ENCODE measurements around the gene PRRC2A.
A peak's percentile ranks its signal among the peaks of the same experiment; 100 is the strongest.

Gene PRRC2A

DNA sequence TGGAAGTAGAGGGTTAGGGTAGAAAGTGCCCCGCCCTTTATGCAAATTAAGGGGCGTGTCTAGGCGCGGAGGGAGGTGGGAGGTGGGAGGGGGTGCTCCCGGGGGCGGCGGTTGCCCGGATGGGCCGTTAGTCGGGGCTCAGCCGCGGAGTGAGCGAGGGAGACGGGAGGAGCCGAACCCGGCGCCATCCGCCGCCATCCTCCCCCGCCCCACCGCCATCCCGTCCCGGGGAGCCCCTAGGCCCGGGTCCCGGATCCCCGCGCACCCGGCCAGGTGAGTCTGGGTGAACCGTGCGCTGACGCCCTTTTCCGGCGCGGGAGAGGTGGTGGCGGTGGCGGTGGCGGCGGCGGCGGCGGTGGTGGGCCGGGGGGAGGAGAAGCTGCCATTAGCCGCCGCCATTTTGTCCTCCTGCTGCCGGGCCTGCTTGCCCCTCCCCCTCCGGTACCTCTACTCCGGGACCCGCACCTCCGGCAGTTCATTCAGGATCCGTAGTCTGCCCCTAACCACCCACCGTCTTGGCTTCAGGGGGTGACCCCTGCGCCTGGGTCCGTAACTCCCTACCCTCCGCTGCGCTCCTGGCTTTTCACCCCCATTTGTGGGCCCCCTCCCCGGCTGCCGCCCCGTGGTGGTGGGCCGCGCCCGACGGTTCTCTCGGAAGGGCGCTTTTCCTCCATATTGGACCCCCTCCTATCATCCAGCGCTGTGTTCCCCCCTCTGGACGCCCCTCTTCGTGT lies at the start of gene PRRC2A:
Gene PRRC2A, plus strand, starts transcription at position 130 of the 734 bp plus-strand sequence. CDS start 2,075 bp downstream, outside the sequence.
- DNase-seq = peak in 2 of 3 donors; percentile 66 to 97

DNA sequence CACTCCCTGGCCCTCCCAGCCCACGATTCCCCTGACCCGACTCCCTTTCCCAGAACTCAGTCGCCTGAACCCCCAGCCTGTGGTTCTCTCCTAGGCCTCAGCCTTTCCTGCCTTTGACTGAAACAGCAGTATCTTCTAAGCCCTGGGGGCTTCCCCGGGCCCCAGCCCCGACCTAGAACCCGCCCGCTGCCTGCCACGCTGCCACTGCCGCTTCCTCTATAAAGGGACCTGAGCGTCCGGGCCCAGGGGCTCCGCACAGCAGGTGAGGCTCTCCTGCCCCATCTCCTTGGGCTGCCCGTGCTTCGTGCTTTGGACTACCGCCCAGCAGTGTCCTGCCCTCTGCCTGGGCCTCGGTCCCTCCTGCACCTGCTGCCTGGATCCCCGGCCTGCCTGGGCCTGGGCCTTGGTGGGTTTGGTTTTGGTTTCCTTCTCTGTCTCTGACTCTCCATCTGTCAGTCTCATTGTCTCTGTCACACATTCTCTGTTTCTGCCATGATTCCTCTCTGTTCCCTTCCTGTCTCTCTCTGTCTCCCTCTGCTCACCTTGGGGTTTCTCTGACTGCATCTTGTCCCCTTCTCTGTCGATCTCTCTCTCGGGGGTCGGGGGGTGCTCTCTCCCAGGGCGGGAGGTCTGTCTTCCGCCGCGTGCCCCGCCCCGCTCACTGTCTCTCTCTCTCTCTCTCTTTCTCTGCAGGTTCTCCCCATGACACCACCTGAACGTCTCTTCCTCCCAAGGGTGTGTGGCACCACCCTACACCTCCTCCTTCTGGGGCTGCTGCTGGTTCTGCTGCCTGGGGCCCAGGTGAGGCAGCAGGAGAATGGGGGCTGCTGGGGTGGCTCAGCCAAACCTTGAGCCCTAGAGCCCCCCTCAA lies 48.2 kb upstream of the PRRC2A start, which contains the start of gene LTA:
Gene LTA, plus strand, starts transcription at position 249 of the 871 bp plus-strand sequence. Its CDS starts 454 bp downstream, at position 703.
- no peak for DNase-seq

DNA sequence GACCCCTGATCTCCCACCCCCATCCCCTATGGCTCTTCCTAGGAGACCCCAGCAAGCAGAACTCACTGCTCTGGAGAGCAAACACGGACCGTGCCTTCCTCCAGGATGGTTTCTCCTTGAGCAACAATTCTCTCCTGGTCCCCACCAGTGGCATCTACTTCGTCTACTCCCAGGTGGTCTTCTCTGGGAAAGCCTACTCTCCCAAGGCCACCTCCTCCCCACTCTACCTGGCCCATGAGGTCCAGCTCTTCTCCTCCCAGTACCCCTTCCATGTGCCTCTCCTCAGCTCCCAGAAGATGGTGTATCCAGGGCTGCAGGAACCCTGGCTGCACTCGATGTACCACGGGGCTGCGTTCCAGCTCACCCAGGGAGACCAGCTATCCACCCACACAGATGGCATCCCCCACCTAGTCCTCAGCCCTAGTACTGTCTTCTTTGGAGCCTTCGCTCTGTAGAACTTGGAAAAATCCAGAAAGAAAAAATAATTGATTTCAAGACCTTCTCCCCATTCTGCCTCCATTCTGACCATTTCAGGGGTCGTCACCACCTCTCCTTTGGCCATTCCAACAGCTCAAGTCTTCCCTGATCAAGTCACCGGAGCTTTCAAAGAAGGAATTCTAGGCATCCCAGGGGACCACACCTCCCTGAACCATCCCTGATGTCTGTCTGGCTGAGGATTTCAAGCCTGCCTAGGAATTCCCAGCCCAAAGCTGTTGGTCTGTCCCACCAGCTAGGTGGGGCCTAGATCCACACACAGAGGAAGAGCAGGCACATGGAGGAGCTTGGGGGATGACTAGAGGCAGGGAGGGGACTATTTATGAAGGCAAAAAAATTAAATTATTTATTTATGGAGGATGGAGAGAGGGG lies 47.0 kb upstream of the PRRC2A start:
- no peak for DNase-seq

DNA sequence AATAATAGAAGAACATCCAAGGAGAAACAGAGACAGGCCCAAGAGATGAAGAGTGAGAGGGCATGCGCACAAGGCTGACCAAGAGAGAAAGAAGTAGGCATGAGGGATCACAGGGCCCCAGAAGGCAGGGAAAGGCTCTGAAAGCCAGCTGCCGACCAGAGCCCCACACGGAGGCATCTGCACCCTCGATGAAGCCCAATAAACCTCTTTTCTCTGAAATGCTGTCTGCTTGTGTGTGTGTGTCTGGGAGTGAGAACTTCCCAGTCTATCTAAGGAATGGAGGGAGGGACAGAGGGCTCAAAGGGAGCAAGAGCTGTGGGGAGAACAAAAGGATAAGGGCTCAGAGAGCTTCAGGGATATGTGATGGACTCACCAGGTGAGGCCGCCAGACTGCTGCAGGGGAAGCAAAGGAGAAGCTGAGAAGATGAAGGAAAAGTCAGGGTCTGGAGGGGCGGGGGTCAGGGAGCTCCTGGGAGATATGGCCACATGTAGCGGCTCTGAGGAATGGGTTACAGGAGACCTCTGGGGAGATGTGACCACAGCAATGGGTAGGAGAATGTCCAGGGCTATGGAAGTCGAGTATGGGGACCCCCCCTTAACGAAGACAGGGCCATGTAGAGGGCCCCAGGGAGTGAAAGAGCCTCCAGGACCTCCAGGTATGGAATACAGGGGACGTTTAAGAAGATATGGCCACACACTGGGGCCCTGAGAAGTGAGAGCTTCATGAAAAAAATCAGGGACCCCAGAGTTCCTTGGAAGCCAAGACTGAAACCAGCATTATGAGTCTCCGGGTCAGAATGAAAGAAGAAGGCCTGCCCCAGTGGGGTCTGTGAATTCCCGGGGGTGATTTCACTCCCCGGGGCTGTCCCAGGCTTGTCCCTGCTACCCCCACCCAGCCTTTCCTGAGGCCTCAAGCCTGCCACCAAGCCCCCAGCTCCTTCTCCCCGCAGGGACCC lies 46.1 kb upstream of the PRRC2A start:
- DNase-seq = peak; percentile 67 to 83 (median 82)

DNA sequence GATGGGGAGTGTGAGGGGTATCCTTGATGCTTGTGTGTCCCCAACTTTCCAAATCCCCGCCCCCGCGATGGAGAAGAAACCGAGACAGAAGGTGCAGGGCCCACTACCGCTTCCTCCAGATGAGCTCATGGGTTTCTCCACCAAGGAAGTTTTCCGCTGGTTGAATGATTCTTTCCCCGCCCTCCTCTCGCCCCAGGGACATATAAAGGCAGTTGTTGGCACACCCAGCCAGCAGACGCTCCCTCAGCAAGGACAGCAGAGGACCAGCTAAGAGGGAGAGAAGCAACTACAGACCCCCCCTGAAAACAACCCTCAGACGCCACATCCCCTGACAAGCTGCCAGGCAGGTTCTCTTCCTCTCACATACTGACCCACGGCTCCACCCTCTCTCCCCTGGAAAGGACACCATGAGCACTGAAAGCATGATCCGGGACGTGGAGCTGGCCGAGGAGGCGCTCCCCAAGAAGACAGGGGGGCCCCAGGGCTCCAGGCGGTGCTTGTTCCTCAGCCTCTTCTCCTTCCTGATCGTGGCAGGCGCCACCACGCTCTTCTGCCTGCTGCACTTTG lies 45.1 kb upstream of the PRRC2A start, which contains the start of gene TNF:
Gene TNF, plus strand, starts transcription at position 231 of the 567 bp plus-strand sequence. Its CDS starts 177 bp downstream, at position 408.
- peak; percentile 97 to 99 (median 98) for DNase-seq

DNA sequence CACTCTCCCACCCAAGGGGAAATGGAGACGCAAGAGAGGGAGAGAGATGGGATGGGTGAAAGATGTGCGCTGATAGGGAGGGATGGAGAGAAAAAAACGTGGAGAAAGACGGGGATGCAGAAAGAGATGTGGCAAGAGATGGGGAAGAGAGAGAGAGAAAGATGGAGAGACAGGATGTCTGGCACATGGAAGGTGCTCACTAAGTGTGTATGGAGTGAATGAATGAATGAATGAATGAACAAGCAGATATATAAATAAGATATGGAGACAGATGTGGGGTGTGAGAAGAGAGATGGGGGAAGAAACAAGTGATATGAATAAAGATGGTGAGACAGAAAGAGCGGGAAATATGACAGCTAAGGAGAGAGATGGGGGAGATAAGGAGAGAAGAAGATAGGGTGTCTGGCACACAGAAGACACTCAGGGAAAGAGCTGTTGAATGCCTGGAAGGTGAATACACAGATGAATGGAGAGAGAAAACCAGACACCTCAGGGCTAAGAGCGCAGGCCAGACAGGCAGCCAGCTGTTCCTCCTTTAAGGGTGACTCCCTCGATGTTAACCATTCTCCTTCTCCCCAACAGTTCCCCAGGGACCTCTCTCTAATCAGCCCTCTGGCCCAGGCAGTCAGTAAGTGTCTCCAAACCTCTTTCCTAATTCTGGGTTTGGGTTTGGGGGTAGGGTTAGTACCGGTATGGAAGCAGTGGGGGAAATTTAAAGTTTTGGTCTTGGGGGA lies 44.4 kb upstream of the PRRC2A start:
- DNase-seq = peak; percentile 78 to 92 (median 79)

DNA sequence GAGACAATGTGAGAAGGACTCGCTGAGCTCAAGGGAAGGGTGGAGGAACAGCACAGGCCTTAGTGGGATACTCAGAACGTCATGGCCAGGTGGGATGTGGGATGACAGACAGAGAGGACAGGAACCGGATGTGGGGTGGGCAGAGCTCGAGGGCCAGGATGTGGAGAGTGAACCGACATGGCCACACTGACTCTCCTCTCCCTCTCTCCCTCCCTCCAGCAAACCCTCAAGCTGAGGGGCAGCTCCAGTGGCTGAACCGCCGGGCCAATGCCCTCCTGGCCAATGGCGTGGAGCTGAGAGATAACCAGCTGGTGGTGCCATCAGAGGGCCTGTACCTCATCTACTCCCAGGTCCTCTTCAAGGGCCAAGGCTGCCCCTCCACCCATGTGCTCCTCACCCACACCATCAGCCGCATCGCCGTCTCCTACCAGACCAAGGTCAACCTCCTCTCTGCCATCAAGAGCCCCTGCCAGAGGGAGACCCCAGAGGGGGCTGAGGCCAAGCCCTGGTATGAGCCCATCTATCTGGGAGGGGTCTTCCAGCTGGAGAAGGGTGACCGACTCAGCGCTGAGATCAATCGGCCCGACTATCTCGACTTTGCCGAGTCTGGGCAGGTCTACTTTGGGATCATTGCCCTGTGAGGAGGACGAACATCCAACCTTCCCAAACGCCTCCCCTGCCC lies 43.5 kb upstream of the PRRC2A start:
- peak; percentile 87 to 97 (median 93) for DNase-seq

DNA sequence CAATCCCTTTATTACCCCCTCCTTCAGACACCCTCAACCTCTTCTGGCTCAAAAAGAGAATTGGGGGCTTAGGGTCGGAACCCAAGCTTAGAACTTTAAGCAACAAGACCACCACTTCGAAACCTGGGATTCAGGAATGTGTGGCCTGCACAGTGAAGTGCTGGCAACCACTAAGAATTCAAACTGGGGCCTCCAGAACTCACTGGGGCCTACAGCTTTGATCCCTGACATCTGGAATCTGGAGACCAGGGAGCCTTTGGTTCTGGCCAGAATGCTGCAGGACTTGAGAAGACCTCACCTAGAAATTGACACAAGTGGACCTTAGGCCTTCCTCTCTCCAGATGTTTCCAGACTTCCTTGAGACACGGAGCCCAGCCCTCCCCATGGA lies 42.9 kb upstream of the PRRC2A start:
- peak in 2 of 3 donors; percentile 75 to 95 for DNase-seq

DNA sequence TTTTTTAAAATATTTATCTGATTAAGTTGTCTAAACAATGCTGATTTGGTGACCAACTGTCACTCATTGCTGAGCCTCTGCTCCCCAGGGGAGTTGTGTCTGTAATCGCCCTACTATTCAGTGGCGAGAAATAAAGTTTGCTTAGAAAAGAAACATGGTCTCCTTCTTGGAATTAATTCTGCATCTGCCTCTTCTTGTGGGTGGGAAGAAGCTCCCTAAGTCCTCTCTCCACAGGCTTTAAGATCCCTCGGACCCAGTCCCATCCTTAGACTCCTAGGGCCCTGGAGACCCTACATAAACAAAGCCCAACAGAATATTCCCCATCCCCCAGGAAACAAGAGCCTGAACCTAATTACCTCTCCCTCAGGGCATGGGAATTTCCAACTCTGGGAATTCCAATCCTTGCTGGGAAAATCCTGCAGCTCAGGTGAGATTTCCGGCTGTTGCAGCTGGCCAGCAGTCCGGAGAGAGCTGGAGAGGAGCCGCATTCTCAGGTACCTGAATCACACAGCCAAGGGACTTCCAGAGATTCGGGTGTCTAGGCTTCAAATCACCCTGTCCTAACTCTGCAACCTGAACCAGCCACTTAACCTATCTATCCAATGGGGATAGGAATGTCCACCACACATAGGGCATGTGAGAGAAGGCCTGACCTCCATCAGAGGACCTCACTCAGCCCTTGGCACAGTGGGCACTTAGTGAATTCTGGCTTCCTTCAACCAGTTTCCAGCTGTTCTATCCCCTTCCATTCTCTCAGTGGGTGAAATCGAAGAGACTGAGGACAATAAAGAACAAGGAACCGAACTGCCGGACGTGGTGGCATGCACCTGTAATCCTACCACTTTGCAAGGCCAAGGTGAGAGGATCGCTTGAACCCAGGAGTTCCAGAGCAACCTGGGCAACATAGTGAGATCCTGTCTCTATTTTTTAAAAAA lies 42.1 kb upstream of the PRRC2A start:
- peak; percentile 75 to 89 (median 82) for DNase-seq

DNA sequence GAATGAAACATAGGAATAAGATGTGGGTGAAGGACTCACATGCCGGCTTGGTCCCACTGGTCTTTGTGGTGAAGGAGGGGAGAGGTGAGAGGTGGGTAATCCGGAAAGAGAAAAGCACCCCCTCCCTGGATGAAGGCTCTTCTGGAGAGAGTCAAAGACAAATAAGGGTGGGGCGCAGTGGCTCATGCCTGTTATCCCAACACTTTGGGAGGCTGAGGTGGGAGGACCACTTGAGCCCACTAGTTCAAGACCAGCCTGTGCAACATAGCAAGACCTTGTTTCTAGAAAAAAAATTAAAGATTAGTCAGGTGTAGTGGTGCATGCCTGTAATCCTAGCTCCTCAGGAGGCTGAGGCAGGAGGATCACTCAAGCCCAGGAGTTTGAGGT lies 41.4 kb upstream of the PRRC2A start:
- DNase-seq = peak in 2 of 3 donors; percentile 68

DNA sequence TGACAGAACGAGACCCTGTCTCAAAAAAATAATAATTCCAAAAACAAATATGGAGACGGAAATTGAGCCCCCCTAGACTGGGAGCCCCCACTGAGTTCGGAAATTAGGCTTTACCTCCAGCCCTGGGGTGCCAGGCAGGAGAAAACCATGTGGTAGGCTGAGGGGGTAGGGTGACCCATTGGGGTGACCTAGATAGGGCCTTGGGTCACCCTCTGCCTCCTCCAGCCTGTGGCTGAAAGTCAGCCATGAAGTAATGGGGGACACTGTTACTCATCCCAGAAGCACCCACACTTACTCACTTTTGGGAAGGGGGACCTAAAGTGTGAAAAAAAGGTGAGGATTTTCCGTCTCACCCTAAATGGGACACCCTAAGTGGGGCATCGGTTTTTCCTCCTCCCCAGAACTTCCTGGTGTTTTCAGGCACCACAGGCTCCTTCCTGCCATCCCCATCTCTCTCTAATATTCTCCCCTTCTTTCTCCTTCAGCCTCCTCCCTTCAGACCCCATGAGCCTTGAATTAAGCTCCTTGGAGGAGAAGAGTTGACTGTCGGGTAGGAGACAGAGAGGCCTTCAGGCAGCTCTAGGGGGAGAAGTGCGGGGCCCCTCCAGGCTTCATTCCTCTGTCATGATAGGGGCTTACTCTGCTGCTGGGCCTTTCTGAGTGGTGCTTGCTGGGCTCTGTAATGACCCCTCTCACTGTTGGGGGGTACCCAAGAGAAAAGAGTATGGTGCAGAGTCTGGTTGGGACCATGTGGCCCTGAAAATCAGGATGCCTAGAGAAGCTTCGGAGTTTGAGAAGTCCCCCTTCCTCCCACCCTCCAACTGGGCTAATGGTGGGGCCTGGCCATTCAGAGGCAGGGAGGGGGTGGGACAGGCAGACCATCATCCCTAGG lies 40.7 kb upstream of the PRRC2A start:
- DNase-seq = peak; percentile 50 to 69 (median 62)

DNA sequence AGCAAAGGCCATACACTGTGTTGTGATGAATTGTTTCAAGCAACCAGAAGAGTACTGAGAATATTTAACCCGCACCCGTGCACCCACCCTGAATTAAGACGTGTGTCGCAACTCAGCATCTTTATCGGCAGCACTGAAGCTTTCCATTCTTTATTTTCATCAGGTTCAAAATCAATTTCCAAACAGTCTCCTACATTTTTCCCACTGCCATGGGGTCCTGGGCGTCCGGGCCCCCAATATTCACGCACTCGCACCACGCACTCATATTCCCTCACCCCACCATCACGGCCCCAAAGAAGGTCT lies 40.1 kb upstream of the PRRC2A start:
- peak in 1 of 3 donors; percentile 52 for DNase-seq

DNA sequence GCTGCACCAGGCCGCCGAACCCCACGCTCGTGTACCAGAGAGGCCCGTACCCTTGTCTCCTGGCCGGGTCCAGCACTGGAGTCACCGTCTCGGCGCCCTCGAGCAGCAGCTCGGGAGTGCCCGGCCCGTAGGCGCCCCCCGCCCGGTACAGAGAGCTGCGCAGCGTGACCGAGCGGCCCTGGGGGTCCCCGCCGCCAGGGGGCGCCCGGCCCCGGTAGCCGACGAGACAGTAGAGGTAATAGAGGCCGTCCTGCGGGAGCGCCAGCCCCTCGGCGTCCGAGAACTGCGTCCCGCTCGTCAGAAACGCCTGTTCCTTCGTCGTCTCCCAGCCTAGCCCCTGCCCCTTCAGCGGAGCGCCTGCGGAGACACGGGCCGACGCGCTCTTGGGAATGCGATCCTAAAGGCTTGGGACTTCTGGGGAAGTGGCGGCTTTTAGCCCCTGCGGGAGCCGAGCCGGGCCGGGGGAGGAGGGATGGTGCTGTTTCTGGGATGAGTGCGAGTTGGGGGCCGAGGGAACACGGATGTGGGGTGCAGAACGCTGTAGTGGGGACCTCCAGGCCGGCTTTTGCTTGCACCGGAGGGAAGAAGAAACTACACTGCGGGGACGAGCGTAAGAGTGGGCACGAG lies 39.6 kb upstream of the PRRC2A start:
- DNase-seq = peak; percentile 79 to 92 (median 87)

DNA sequence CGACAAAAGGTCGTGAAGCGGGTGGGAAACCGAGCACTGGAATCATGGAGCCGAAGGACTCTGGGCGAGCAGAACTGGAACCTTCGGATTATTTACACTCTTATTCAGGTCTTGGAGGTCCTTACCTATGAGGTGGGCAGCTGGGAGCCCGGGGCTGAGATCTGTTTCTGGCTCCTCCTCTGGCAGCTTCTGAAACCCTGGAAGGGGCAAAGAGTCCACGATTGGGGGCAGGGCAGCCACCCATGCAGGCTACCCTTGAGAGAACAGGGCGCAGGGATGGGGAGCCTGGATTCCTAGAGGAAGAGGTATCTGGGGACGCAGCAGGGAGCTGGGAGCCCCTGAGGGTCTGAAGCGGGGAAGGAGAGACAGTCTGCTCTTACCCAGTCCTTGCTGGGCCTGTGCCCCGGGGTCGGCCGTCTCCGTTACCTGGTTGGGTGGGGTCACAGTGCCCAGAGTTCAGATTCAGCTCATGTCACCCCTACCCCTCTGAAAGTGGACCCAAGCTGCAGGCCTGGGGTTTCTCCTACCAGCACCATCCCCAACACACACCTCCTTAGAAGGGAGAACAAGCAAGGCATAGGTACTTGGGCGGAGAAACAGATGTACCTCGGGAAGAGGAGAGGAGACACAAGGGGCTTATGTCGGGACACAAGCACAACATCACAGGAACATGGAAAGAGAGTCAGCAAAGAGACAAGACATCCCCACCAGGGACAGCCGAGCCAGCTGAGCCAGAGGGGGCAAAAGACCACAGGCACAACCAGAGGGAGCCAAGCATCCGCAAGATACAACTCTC lies 38.9 kb upstream of the PRRC2A start:
- DNase-seq = peak; percentile 15 to 56 (median 31)

DNA sequence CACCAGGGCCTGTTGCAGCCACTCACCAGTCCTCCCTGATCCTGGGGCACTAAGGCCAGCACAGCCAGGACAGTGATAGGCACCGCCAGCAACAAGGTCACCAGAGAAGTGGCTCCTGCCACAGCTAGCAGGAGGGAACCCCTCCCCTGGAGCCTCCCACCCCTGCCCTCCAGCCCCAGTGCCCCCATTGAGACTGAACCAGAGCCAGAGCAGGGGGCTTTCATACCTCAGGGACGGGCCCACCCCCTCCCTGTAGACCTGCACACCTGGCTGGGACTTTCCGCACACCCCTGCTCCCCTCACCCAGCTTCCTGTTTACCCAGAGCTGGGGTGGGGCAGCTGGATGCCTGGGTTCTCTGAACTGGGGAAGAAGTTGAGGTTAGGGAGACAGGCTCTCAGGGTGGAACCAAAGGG lies 38.3 kb upstream of the PRRC2A start, which contains the start of gene LTB:
Gene LTB, minus strand, starts transcription at position 195 of the 414 bp plus-strand sequence. Its CDS starts 7 bp downstream, at position 188.
- no peak for DNase-seq

DNA sequence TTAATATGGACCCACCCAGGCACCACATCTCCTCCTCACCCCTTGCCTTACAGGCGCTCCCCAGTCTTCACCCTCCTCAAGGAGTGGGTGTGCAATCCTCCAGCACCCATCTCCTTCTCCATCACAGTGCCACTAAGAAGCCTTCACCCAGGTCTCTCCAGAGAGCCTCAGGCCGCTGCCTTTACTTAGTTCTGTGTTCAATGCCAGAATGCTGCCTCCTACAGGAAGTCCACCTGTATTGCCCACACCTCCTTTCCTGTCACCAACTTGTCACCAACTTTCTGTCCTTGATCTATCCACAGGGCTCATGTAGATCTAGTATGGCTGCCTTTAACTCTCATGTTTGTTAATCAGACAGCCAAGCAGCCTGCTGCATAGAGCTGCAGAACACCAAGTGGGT lies 35.0 kb upstream of the PRRC2A start:
- DNase-seq = no peak
